HL-60 (cell line): ENCODE results near the gene WWC1.

Experiments
- DNase-seq, 2 experiments: peaks; one replicate each; pipeline ENCODE4 v3.0.0-alpha.2; 2010 to 2020; ENCODE audit warnings: low read depth in 1 of 2, low spot score in 1 of 2
- H3K27ac ChIP-seq: fragments of 250-450 bp; sonication (Bioruptor Pico); replicated peaks from 2 replicates; pipeline ENCODE4 v1.5.1; 2020; ENCODE audit warnings: mild to moderate bottlenecking, moderate library complexity
- H3K27me3 ChIP-seq: fragments of 250-450 bp; sonication (Bioruptor Pico); 2 replicates; pipeline ENCODE4 v1.5.1; 2021; ENCODE audit warnings: mild to moderate bottlenecking, moderate library complexity; ENCODE audit not compliant: insufficient read depth, poor library complexity, severe bottlenecking
- H3K4me3 ChIP-seq: replicated peaks from 2 replicates; pipeline ENCODE4 v1.5.1; 2011; ENCODE audit warnings: mild to moderate bottlenecking, control low read depth, low read length; ENCODE audit not compliant: insufficient read depth
- GABPA ChIP-seq: IDR thresholded peaks from 2 replicates; pipeline ENCODE4 v1.6.1; 2012; ENCODE audit warnings: low read depth
- POLR2AphosphoS5 ChIP-seq: IDR thresholded peaks from 2 replicates; pipeline ENCODE4 v1.6.1; 2012; ENCODE audit warnings: low read depth
- SPI1 ChIP-seq: IDR thresholded peaks from 2 replicates; pipeline ENCODE4 v1.6.1; 2012; ENCODE audit warnings: low read depth, mild to moderate bottlenecking, borderline replicate concordance
- TF ChIP-seq, protein P1 (sequence below): IDR thresholded peaks from one replicate; pipeline ENCODE4 v1.5.1; 2011; ENCODE audit warnings: low read length, control low read depth, inconsistent platforms; ENCODE audit not compliant: insufficient read depth
- TF ChIP-seq, protein P2 (sequence below): IDR thresholded peaks from 2 replicates; pipeline ENCODE4 v1.6.1; 2012; ENCODE audit warnings: low read depth; ENCODE audit not compliant: insufficient replicate concordance

The WWC1 gene

DNA sequence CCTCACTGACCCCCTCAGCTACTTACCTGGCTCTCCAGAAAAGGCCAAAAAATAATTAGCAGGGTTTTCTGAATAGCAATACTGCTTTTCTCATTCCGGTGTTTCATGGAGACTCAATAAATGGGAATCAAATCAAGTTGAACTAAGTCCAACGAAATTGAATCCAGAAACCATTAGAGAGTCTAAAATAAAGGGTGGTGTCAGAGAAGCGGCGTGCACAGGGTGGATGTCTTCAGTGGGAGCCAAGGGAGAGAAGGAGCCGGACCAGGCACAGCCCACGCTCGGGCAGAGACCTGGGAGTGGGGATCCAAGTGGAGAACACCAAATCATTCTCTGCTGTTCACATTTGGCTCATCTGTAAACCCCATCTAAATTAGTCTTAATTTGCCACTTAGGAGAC lies 40.2 kb upstream of the WWC1 start:
- DNase-seq, result no peak
- H3K27ac ChIP-seq, result no peak overlapping the region
- H3K27me3 ChIP-seq, result no peaks in the 10 kb centered on the region
- H3K4me3 ChIP-seq, result no peak overlapping the region
- TF ChIP-seq POLR2AphosphoS5 (no peak), GABPA (no peak), SPI1 (no peak)
- TF ChIP-seq, protein P1, sequence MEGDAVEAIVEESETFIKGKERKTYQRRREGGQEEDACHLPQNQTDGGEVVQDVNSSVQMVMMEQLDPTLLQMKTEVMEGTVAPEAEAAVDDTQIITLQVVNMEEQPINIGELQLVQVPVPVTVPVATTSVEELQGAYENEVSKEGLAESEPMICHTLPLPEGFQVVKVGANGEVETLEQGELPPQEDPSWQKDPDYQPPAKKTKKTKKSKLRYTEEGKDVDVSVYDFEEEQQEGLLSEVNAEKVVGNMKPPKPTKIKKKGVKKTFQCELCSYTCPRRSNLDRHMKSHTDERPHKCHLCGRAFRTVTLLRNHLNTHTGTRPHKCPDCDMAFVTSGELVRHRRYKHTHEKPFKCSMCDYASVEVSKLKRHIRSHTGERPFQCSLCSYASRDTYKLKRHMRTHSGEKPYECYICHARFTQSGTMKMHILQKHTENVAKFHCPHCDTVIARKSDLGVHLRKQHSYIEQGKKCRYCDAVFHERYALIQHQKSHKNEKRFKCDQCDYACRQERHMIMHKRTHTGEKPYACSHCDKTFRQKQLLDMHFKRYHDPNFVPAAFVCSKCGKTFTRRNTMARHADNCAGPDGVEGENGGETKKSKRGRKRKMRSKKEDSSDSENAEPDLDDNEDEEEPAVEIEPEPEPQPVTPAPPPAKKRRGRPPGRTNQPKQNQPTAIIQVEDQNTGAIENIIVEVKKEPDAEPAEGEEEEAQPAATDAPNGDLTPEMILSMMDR, result no peak
- TF ChIP-seq, protein P2, sequence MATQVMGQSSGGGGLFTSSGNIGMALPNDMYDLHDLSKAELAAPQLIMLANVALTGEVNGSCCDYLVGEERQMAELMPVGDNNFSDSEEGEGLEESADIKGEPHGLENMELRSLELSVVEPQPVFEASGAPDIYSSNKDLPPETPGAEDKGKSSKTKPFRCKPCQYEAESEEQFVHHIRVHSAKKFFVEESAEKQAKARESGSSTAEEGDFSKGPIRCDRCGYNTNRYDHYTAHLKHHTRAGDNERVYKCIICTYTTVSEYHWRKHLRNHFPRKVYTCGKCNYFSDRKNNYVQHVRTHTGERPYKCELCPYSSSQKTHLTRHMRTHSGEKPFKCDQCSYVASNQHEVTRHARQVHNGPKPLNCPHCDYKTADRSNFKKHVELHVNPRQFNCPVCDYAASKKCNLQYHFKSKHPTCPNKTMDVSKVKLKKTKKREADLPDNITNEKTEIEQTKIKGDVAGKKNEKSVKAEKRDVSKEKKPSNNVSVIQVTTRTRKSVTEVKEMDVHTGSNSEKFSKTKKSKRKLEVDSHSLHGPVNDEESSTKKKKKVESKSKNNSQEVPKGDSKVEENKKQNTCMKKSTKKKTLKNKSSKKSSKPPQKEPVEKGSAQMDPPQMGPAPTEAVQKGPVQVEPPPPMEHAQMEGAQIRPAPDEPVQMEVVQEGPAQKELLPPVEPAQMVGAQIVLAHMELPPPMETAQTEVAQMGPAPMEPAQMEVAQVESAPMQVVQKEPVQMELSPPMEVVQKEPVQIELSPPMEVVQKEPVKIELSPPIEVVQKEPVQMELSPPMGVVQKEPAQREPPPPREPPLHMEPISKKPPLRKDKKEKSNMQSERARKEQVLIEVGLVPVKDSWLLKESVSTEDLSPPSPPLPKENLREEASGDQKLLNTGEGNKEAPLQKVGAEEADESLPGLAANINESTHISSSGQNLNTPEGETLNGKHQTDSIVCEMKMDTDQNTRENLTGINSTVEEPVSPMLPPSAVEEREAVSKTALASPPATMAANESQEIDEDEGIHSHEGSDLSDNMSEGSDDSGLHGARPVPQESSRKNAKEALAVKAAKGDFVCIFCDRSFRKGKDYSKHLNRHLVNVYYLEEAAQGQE, result no peak

DNA sequence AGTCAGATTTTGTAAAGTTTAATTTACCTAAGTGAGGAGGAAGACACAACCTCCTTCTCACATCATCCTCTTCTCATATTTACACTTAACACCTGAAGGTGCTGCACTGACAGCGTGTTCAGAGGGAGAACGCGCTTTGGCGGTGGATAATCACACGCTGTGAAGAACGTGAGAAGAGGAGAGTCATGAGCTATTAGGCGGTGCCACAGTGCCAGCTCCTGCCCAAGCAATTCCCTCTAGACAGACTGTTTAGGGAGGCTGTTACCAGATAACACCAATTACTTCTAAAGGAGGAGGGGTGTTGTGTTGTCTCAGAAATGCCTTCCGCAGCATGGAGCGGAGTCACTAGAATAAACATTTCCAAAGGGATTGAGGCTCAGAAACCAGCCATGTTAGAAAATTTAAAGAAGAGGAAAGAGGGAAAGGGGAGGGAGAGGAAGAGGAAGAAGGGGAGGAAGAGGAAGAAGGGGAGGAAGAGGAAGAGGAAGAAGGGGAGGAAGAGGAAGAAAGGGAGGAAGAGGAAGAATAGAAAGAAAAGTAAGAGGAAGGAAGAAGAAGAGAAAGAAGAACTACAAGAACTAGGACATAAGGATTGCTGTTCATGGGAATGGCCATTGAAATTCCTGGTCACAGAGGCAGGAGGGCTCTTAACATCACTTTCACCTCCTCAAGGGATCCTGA lies 37.3 kb upstream of the WWC1 start:
- H3K4me3 ChIP-seq, result no peak overlapping the region
- TF ChIP-seq GABPA (no peak), SPI1 (no peak), POLR2AphosphoS5 (no peak)
- TF ChIP-seq, protein P1, result no peak
- TF ChIP-seq, protein P2, result no peak
- no peak for DNase-seq
- H3K27ac ChIP-seq, result no peak overlapping the region
- H3K27me3 ChIP-seq, result no peaks in the 10 kb centered on the region

DNA sequence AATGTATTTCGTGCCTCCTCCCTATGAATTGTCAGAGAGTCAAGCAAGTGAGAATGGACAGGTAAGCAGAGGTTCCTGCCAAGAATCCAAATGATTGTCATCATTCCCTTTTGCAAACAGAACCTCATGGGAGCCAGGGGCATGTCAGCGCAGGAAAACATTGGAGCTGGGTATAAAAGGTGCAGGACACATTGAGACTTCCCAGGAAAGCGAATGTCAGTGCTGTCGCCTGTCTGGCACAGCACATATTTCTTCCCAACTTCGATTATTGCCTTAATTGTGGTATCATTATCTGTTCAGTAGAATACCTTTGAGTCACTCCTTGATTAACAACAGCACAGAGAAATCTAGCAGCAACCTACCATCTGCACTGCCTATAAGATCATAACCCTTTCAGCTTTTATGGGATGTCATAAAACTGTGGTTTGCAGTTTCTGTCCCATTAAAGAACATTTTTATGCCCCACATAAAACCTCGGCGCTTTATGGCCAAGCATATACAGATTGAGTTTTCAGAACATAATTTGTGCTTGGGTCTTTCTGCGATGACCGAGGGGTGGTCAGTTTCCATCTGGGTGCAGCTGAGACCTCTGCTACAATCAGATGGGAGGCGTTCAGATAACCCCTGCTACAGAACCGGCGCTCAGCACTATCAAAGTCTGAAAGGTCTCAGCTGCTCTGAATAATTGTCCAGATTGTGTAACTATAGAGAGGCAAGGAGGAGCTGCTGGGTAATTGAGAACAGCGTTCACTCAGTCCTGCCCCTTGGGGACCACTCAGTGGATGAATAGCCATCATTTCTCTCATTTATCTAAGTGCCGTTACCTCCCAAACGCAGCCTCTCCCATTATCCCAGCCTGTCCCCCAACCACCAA lies 30.9 kb upstream of the WWC1 start:
- DNase-seq, result no peak
- no peak overlapping the region for H3K4me3 ChIP-seq
- TF ChIP-seq, protein P2, result no peak
- H3K27ac ChIP-seq, result no peak overlapping the region
- H3K27me3 ChIP-seq, result no peaks in the 10 kb centered on the region
